DND-41 (cell line): ENCODE measurements around the gene TSEN15.

Experiments
- ATAC-seq: fragments of 200-7000 bp; cut with Tn5 transposase; 3 replicates; pipeline ENCODE4 v1.9.1; 2021; ENCODE audit warnings: low read depth; ENCODE audit not compliant: insufficient read depth
- DNase-seq: peaks from one replicate; pipeline ENCODE4 v3.0.0-alpha.2; 2020
- H2AFZ ChIP-seq: 2 replicates; pipeline ENCODE4 v1.6.0; 2012; ENCODE audit warnings: low read depth, low read length
- H3K27ac ChIP-seq: 2 replicates; pipeline ENCODE4 v1.5.1; 2012; ENCODE audit warnings: low read length, inconsistent platforms
- H3K27me3 ChIP-seq: fragments of 200-600 bp; sonication (generic); 2 replicates; pipeline ENCODE4 v1.6.0; 2012; ENCODE audit warnings: low read length, mild to moderate bottlenecking, inconsistent platforms; ENCODE audit not compliant: insufficient read depth, poor library complexity
- H3K36me3 ChIP-seq: 2 replicates; pipeline ENCODE4 v1.5.1; 2012; ENCODE audit warnings: low read length, inconsistent platforms; ENCODE audit not compliant: insufficient read depth
- H3K4me1 ChIP-seq: 2 replicates; pipeline ENCODE4 v1.5.1; 2012; ENCODE audit warnings: mild to moderate bottlenecking, low read length; ENCODE audit not compliant: insufficient read depth
- H3K4me2 ChIP-seq: 2 replicates; pipeline ENCODE4 v1.6.0; 2012; ENCODE audit warnings: mild to moderate bottlenecking, moderate library complexity, low read length, inconsistent platforms; ENCODE audit not compliant: insufficient read depth
- H3K4me3 ChIP-seq, 2 experiments: fragments of 200-600 bp in 1 of 2; shearing (Covaris generic) in 1 of 2; 2 replicates each; pipeline ENCODE4 v1.5.1; 2012 to 2016; ENCODE audit warnings: inconsistent platforms in 2 of 2, low read length in 2 of 2, mild to moderate bottlenecking in 2 of 2, low read depth in 1 of 2, moderate library complexity in 1 of 2
- H3K79me2 ChIP-seq: 2 replicates; pipeline ENCODE4 v1.6.0; 2012; ENCODE audit warnings: low read length, inconsistent platforms; ENCODE audit not compliant: insufficient read depth
- H3K9ac ChIP-seq: 2 replicates; pipeline ENCODE4 v1.6.0; 2012; ENCODE audit warnings: low read depth, mild to moderate bottlenecking, inconsistent platforms, low read length, moderate library complexity
- H3K9me3 ChIP-seq: 2 replicates; pipeline ENCODE4 v1.5.1; 2012; ENCODE audit warnings: low read length, moderate library complexity, mild to moderate bottlenecking, inconsistent platforms; ENCODE audit not compliant: insufficient read depth, severe bottlenecking
- H4K20me1 ChIP-seq: 2 replicates; pipeline ENCODE4 v1.6.0; 2012; ENCODE audit warnings: low read length; ENCODE audit not compliant: insufficient read depth
- EZH2 ChIP-seq: IDR thresholded peaks from 3 replicates; pipeline ENCODE4 v1.6.1; 2012; ENCODE audit warnings: borderline replicate concordance, low read depth, mild to moderate bottlenecking, moderate library complexity, low read length, inconsistent platforms; ENCODE audit not compliant: severe bottlenecking
- TF ChIP-seq, protein P1 (sequence below): IDR thresholded peaks from 2 replicates; pipeline ENCODE4 v1.5.1; 2012; ENCODE audit warnings: borderline replicate concordance, low read length, moderate library complexity, mild to moderate bottlenecking; ENCODE audit not compliant: poor library complexity, severe bottlenecking; ENCODE audit errors: extremely low read depth

Gene TSEN15

DNA sequence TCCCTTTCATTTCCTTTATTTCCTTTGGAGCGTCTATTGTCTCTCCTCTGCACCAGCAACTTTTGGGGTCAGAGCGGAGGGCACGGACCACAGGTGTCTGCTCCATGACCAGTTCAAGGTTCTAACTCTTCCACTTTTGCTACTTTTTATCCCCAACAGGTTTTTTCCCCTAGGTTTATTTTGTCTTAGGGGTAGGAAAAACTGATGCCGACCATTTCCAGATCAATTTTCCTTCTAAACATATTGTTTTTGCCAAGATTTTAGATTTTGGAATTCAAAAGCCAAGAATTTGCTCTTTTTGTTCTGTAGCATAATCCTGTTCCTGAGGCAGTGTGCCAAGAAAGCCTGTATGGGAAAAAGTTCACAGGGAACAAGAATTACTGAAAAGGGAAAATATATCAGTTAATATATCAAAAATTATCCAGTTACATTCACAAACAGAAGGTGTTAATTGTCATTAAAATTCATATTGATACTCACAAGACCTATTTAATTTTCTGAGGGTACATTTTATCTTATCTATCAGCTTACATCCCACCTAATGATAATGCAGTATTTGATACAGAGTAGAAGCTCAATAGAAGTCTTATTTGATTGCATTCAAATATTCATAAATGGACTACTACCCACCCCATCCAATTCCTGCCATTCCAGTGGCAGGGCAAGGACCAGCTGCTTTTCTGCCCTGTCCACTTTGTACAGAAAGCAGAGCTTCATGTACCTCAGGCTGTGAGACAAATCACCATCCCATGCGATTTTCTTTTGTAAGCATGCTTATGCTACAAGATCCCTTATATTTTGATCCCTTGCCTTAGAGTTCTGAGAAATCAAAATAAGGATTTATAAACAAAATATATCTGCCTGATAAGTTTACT, 31.2 kb downstream of the TSEN15 start:
- Histone ChIP-seq H3K4me2 (no peak overlapping the region), H2AFZ (no peak overlapping the region), H3K36me3 (no peaks in the 10 kb centered on the region), H3K27ac (no peak overlapping the region), H3K4me3 (no peak overlapping the region), H3K4me1 (no peaks in the 10 kb centered on the region), H3K9me3 (no peaks in the 10 kb centered on the region), H3K79me2 (no peaks in the 10 kb centered on the region), H3K27me3 (no peaks in the 10 kb centered on the region), H3K9ac (no peak overlapping the region), H4K20me1 (no peaks in the 10 kb centered on the region)
- ATAC-seq: no peak
- no peak for TF ChIP-seq EZH2
- TF ChIP-seq, protein P1, sequence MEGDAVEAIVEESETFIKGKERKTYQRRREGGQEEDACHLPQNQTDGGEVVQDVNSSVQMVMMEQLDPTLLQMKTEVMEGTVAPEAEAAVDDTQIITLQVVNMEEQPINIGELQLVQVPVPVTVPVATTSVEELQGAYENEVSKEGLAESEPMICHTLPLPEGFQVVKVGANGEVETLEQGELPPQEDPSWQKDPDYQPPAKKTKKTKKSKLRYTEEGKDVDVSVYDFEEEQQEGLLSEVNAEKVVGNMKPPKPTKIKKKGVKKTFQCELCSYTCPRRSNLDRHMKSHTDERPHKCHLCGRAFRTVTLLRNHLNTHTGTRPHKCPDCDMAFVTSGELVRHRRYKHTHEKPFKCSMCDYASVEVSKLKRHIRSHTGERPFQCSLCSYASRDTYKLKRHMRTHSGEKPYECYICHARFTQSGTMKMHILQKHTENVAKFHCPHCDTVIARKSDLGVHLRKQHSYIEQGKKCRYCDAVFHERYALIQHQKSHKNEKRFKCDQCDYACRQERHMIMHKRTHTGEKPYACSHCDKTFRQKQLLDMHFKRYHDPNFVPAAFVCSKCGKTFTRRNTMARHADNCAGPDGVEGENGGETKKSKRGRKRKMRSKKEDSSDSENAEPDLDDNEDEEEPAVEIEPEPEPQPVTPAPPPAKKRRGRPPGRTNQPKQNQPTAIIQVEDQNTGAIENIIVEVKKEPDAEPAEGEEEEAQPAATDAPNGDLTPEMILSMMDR: no peak
- no peak for DNase-seq

- Histone ChIP-seq H3K9me3 (no peaks in the 10 kb centered on the region), H4K20me1 (no peaks in the 10 kb centered on the region), H2AFZ (no peak overlapping the region), H3K4me3 (no peak overlapping the region), H3K36me3 (no peaks in the 10 kb centered on the region; the same call in 1 of the 2 replicates), H3K27me3 (no peaks in the 10 kb centered on the region), H3K4me2 (no peak overlapping the region), H3K9ac (no peak overlapping the region), H3K4me1 (no peaks in the 10 kb centered on the region), H3K79me2 (no peaks in the 10 kb centered on the region), H3K27ac (no peak overlapping the region)
- ATAC-seq (no peak), DNase-seq (no peak)
- TF ChIP-seq, protein P1: no peak
- no peak for TF ChIP-seq EZH2
Measured at GRCh38 chr1:184085667-184086066, 34.1 kb downstream of the TSEN15 start.

GRCh38 chr1:184088037-184088436, 36.5 kb downstream of the TSEN15 start:
- Histone ChIP-seq H3K27me3 (no peaks in the 10 kb centered on the region), H3K79me2 (no peaks in the 10 kb centered on the region), H3K4me1 (no peaks in the 10 kb centered on the region), H2AFZ (no peak overlapping the region), H3K36me3 (no peaks in the 10 kb centered on the region; the same call in 1 of the 2 replicates), H4K20me1 (no peaks in the 10 kb centered on the region), H3K9me3 (no peaks in the 10 kb centered on the region), H3K4me3 (no peak overlapping the region), H3K4me2 (no peak overlapping the region), H3K9ac (no peak overlapping the region), H3K27ac (no peak overlapping the region)
- ATAC-seq (no peak), DNase-seq (no peak)
- TF ChIP-seq EZH2: no peak
- TF ChIP-seq, protein P1: no peak
